ENCODE results near the gene MYO9A.

The MYO9A gene, protein sequence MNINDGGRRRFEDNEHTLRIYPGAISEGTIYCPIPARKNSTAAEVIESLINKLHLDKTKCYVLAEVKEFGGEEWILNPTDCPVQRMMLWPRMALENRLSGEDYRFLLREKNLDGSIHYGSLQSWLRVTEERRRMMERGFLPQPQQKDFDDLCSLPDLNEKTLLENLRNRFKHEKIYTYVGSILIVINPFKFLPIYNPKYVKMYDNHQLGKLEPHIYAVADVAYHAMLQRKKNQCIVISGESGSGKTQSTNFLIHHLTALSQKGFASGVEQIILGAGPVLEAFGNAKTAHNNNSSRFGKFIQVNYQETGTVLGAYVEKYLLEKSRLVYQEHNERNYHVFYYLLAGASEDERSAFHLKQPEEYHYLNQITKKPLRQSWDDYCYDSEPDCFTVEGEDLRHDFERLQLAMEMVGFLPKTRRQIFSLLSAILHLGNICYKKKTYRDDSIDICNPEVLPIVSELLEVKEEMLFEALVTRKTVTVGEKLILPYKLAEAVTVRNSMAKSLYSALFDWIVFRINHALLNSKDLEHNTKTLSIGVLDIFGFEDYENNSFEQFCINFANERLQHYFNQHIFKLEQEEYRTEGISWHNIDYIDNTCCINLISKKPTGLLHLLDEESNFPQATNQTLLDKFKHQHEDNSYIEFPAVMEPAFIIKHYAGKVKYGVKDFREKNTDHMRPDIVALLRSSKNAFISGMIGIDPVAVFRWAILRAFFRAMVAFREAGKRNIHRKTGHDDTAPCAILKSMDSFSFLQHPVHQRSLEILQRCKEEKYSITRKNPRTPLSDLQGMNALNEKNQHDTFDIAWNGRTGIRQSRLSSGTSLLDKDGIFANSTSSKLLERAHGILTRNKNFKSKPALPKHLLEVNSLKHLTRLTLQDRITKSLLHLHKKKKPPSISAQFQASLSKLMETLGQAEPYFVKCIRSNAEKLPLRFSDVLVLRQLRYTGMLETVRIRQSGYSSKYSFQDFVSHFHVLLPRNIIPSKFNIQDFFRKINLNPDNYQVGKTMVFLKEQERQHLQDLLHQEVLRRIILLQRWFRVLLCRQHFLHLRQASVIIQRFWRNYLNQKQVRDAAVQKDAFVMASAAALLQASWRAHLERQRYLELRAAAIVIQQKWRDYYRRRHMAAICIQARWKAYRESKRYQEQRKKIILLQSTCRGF (N-terminal part only)

GRCh38 chr15:72118017-72118978 lies at the start of gene MYO9A, which contains the start of gene SENP8:
MYO9A (minus strand) TSS chr15:72118150; CDS start chr15:72046563, 71,587 bp downstream.
SENP8 (plus strand) TSS chr15:72118403; CDS start chr15:72139624, 21,221 bp downstream.
- peak; percentile 99 for DNase-seq

DNA sequence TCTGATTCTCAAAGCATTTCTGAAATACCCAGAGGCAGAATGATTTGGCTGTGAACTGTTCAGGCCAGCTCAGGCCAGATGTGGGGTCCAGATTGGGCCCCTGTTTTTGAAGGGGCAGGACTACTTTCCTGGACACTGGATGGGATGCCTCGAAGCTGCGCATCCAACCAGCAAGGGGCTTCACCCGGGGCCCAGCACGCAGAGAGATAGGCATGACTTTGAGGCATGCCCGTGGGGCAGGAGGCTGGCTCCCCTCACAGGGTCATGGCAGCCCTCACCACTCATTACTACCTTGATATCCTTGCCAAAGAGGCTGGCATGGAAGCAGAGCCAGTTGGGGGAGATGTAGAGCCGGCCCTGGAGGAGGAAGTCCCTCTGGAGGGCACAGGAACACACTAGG lies 49.5 kb upstream of the MYO9A start:
- no peak for DNase-seq

GRCh38 chr15:72166716-72167417 lies 48.9 kb upstream of the MYO9A start:
- DNase-seq: no peak

DNA sequence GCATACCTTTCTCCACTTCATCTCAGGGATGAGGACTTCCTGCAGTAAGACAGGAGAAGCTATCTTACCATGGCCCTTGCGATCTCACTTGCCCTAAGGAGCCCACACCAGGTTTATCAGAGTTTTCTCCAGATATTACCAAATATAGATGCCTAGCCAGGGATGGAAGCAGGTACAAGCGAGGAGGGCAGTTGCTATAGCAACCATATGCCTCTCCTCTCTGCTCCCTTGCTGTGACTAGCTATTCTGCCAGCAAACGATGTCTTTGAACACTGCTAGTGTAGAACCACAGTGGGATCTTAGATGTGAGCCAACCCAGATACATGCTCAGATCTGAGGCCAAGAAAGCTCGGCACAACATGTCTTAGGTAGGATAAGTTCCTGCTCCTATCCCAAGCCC lies 45.8 kb upstream of the MYO9A start:
- no peak for DNase-seq

- no peak for DNase-seq
Observed at GRCh38 chr15:72162569-72162968, 44.6 kb upstream of the MYO9A start.

GRCh38 chr15:72161361-72162132 lies 43.6 kb upstream of the MYO9A start:
- DNase-seq: no peak

GRCh38 chr15:72160696-72161245 lies 42.8 kb upstream of the MYO9A start:
- DNase-seq: no peak

DNA sequence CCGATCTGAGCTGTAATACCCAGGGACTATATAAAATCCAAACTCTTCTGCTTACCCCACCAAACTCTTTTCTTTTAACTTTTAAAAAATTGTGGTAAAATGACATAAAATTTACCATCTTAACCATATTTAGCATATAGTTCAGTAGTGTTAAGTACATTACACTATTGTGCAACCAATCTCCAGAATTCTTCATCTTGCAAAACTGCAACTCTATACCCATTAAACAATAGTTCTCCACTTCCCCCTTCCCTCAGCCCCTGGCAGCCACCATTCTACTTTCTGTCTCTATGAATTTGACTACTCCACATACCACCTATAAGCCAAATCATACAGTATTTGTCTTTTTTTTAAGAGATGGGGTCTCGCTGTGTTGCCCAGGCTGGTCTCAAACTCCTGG lies 39.0 kb upstream of the MYO9A start:
- DNase-seq: no peak

DNA sequence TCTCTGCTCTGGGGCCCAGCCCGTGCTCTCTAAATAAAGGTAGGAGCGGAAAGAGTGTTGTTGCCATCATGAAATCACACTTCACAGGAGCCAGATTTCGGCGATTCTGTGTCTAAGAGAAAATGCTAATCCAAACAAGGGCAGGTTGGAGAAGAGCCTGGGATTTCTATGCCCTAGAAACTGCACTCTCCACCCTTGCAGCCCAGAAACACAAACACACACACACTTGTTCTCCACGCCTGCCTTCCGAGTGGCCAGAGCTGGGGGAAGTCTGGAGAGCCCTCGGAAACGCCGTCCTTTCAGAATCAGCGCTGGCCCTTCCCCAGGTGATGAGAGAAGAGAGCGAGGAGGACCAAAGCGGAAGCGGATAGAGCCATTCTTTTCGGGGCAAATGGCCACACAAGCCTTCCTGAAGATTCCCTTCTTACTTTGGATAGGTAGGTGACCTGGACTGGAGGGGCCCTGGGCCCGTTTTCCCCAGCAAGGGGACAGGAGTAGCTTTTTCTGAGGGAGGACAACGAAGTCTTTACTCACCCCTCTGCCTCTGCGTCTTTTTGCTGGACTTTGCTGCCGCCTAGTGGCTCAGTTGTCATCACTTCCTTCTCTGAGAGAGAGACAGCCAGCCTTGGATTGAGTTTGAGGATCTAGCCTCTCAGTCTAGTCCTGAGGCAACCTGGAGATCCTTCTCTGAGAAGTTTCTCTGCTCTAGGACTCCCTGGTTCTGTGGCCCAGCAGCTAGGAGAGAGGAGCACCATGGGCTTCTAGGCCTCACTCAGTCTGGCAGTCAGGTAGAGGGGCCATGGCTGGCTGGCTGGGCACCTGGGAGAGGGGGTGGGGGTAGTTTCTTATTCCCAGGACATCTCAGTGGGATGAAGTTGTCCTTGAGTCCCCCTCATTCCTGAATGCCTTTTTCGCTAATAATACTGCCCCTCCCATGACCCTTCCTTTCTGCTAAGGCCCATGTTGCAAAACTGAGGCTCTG lies 38.0 kb upstream of the MYO9A start:
- DNase-seq: peak; percentile 80

DNA sequence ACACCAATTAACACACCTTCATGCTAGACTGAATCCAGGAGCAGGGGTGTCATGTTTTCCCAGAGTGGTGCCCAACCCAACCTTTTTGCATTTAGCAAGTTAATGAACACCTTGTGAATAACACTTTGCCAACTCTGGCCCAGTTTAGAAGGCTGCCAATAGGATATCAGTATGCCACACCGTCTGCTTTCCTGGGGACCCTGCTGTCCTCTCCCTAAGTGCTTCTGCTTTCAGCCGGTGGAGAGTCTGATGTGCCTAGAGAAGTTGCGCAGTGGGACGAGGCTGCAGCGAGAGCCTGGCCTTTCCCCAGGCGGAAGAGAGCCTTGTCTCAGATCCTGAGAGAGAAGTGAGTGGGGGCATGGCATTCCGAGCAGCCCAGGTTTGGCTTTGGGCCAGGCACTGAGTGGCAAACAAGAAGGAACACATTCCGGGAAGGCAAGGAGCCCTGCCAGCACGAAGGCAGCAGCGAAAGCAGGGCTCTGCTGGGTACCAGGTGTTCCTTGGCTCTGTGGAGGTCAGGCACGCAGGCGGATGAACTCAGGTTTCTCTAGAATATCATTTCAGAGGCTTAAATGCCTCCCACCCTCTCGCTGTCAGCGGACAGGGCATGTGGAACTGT lies 37.2 kb upstream of the MYO9A start:
- no peak for DNase-seq

DNA sequence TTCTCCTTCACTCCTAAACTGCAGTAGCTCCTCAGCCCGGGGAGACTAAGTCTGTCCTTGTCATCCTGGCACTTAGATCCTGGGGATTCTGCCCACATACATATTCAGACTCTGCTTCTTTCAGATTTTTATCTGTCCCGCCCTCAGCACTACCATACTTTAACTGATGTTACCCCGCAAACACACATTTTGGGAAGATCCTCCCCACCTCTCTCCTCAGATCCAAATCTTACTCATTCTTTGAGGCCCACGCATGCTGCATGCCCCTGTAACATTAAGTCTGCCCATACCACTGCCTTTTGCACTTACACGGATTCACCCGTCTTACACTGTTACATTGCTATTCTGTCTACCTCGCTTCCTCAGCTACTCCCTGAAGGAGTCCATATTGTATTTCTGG lies 36.4 kb upstream of the MYO9A start:
- no peak for DNase-seq

- DNase-seq: no peak
Observed at GRCh38 chr15:72153269-72154000, 35.5 kb upstream of the MYO9A start.

DNA sequence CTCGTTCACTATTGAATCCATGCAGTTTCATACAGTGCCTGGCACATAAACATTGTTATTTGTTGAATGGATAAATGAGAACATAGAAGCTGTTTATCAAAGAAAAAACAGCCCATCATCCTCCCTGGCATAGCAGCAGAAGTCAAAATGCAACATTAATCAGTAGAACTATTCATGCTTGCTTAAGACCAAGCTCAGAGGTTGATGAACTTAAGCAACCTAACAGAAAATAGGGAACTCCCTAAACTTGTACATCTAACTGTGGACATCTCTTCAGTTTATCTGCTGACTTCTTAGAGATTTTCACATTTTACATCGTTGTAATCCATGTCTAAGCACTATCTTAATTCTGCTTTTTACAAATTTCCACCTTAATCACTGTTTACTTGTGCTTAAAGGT lies 29.5 kb upstream of the MYO9A start:
- DNase-seq: no peak

DNA sequence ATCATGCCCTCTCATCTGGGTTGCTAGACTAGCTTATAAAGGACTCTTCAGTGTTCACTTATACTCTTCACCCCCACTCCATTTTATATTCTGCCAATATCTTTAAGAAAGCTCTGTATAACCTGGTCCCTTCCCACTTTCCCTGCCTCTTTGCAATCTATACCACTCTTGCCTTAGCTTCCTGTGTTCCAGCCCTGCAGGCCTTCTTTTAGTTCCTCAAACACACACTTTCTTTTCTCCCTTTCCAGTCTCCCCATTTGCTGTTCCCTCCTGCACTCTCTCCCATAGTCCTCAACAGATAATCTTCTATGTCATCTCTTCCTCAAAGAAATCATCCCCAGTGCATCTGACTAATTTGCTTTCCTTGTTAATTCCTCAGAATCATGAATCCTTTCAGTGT lies 29.0 kb upstream of the MYO9A start:
- no peak for DNase-seq

GRCh38 chr15:72146221-72146620 lies 28.3 kb upstream of the MYO9A start:
- no peak for DNase-seq

DNA sequence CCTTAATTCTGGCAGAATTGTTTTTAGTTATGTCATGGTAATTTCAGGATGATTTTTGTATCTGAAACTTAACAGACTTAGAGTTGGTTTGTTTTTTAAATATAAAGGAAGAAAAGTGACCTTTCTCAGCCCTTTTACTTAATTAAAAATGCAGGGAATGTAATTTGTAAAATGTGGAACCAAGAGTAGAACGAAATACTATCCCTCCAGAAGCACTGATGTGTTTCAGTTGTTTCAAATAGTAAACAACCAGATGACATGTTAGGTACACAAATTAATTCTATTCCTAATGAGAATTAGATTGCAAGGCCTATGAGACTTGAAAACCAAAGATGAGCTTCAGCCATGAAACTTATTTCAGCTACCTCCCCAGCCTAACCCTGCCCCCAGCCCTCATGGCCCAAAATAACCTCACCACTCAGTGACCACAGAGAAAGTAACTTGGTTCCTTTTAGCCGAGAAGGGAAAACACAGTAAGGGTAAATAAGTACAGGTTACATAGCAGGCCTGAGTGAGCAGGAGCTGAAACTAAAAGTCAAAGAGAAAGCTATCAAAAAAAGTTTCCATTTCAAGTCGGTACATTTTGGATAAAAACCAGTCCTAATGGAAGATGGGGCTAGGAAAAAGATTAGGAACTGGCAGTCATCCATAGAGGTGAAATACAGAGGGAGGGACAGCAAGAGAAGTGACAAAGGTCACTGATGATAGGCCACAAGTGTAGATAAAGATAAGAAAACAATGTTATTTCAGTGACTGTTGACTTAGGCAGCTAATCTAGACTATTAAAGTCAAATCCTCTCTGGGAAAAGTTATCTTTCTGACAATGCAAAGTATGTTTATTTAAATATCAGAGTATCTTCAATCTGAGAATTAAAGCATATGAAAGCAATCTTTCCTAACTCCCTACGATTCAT lies 23.5 kb upstream of the MYO9A start:
- no peak for DNase-seq

- no peak for DNase-seq
Observed at GRCh38 chr15:72140088-72140487, 22.1 kb upstream of the MYO9A start.
